Myocyte (in vitro differentiated cells): ENCODE measurements around the gene C11orf86. TPM values are rescaled to one million over a fixed set of nuclear protein-coding genes. Genes with fewer than 3 reads are reported as not detected.
"Not testable (repeated sequence)": the region's sequence is repeated elsewhere in the genome, so short reads cannot be mapped to it uniquely, and the experiment has no call there.

Experiments
- DNase-seq: peaks from one replicate; pipeline ENCODE4 v3.0.0-alpha.2; 2012; ENCODE audit warnings: low read depth
- total RNA-seq: library from RNA; depleted of rRNA; stranded (reverse); fragments of >200 nt; gene quantifications from 2 replicates; pipeline ENCODE4 v1.2.3, GENCODE V29; 2014

The C11orf86 gene
- total RNA-seq, 1 donor from 2014 or later = not detected

GRCh38 chr11:66988741-66989140 is 13.6 kb downstream of the C11orf86 start:
- DNase-seq = not testable (repeated sequence)

GRCh38 chr11:66989360-66989759 is 14.3 kb downstream of the C11orf86 start:
- not testable (repeated sequence) for DNase-seq

- DNase-seq = no peak
Observed at GRCh38 chr11:66992041-66992440, 16.9 kb downstream of the C11orf86 start.

DNA sequence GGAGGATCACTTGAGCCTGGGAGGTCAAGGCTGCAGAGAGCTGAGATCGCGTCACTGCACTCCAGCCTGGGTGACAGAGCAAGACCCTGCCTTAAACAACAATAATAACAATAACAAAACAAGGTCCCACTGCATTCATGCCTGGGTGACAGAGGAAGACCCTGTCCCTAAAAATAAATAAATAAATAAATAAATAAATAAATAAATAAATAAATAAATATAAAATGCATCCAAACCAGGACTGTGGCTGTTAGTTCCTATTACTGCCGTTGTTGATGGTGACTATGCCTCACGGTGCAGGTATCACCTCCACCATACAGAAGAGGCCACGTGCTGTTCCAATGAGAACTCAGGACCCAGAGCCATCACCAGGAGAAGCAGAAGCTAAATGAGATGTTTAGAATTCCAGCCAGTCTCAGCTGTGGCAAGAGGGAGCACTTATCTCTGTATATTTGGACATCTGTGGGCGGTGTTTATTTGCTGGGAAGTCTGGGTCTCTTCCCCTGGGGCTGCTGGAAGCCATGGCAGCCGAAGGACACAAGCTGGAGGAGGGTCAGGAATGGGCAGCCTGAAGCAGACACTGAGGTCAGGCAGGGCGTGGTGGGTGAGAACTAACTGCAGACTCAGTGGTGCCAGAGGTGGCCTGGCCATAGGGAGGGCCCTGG is 21.6 kb downstream of the C11orf86 start:
- peak; percentile 82 for DNase-seq

- no peak for DNase-seq
Observed at GRCh38 chr11:66999555-66999954, 24.5 kb downstream of the C11orf86 start.

- DNase-seq = no peak
Observed at GRCh38 chr11:67001332-67001731, 26.2 kb downstream of the C11orf86 start.

DNA sequence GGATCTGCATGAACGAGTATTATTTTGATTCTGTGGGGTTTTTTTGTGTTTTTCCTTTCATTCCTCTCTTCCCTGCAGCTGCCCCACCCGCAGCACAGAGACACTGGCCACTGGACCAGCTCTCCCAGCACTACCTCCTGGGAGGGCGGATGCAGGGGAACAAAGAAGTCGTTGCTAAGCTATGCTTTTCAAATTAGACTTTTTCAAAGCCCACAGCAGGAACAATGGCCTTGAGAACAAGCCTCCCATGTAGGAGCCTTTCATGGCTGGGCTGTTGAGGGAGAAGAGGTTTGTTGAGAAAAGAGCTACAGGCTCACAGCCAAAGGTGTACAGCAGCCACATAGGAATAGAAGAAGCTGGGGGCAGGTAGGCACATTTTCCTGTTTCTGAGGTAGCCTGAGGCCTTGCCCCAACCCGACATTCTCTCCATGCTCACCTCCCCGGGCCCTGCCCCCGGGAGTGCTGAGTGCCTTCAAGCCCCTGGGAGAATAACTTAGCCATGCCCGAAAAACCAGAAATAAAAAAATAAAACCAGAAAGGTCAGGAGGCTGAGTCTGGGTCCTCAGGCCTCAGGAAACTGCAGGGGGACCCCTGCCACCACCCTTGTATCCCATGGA is 27.3 kb downstream of the C11orf86 start:
- DNase-seq = no peak

DNA sequence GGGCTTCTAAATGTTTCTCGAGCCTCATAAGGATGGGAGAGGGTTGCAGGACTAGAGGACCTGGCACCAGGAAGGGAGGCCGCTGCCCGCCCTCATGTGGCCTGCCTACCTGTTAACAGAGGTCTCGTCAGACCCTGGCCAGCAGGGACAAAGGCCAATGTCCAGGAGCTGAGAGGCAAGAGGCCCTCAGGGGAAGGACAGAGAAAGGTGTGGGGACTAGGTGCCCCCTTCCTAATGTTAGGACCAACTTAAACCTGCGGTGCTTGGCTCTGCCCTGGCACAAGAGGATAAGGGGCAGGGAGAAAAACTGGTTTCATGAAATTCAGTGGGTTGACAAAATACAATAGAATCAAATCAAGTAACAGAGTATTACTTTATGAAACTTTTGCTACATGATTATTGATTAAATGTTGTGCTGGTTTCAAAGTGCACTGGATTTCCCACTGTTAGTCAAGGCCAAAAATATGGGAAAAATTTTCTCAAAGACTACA is 27.9 kb downstream of the C11orf86 start:
- DNase-seq = no peak

DNA sequence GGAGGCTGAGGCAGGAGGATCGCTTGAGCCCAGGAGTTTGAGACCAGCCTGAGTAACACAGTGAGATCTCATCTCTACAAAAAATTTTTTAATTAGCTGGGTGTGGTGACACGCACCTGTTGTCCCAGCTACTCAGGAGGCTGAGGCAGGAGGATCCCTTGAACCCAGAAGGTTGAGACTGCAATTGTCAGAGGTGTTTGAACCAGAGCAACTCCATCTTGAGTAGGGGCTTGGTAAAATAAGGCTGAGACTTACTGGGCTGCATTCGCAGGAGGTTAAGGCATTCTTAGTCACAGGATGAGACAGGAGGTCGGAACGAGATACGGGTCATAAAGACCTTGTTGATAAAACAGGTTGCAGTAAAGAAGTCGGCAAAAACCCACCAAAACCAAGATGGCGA is 30.1 kb downstream of the C11orf86 start:
- not testable (repeated sequence) for DNase-seq

- DNase-seq = no peak
Observed at GRCh38 chr11:67006029-67006884, 31.2 kb downstream of the C11orf86 start.

DNA sequence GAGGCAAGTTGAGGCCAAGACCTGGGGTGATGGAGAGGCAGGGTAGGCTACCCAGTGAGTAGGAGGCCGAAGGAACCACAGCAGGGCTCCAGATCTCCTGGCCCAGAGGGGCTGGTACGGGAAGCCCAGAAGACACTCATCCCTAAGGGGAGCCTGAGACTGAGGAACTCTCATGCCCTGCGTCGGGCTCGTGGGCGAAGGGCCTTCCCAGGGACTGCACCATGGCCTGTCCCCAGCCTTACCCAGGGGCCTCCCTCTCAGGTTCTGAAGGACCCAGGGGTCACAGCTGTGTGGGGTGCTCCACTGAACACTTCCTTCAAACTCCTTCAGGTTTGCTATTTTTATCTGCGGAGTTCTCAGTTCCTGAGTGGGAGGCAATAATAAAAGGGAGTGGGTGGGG is 32.0 kb downstream of the C11orf86 start:
- no peak for DNase-seq

GRCh38 chr11:67010296-67010905 is 35.3 kb downstream of the C11orf86 start:
- DNase-seq = peak; percentile 51

DNA sequence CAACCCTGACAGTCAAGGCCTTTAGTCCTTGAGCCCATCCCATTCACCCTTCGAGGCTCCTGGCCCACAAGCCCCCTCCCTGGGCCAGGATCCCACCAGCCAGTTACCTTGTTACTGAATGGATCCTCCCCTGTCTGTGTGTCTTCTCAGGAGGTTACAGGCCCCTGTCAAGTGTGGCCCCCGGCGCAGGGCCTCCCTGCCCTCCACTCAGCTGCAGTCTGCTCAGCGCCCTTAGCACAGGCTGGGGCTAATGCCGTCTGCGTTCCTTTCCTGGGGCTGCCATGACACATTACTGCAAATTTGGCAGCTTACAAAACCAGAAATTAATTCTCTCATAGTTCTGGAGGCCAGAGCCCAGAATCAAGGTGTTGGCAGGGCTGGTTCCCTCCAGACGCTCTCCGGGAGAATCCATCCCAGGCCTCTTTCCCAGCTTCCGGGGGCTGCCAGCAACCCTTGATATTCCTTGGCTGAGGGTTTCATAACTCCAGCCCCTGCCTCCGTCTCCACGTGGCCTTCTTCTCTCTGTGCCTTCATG is 38.5 kb downstream of the C11orf86 start:
- no peak for DNase-seq

DNA sequence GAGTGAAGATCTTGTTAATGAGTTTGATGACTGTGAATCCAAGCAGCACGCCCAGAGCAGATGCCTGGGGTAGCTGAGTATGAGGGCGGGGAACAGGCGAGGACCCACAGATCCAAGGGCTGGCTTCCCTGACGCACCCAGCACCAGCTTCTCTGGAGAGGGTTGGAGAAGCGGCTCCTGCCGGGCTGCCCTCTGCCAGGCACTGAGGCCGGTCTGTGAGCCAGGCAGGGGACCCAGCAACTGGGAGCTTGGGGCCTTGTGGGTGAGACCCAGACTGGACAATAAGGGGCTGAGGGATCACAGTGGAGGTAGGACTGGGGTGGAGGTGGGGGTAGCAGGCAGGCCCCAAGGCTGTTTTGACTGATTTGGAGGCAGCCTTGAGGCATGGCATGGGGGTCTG is 39.2 kb downstream of the C11orf86 start:
- DNase-seq = no peak

DNA sequence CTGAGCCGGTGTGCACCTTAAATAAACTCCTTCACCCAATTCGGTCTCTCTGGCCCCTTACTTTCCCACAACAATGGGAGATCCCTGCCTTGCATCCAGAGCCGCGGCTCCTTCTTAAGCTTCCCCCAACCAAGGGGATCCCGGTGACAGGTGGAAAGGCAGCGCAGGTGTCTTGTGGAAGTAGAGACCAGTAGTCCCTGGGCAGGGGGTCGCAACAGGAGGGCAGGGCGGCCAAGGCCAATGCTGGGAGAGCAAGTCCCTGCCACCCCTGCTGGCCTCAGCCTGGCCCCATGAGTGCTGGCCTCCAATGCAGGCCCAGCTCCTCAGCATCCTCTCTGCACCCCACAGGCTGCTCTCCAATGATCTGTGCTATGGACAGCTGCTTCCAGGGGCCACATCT is 39.9 kb downstream of the C11orf86 start:
- no peak for DNase-seq

DNA sequence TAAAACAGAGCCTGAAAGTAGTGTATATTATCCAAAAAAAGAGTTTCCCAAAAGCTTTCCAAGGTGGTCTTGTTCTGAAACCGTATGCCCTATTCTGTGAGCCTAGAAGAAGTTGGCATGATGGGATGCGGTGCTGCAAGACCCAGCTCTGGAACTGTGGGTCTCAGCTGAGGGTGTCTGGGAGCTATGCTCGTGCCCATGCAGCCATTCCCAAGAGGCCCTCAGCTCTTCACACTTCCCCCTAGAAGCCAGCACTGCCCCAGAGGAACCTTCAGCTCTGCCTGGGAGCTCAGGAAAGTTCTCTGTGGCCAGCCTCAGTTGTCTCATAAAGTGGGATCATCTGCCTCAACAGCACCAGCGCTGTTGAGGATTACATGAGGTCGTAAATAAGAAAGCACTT is 41.4 kb downstream of the C11orf86 start:
- DNase-seq = no peak

DNA sequence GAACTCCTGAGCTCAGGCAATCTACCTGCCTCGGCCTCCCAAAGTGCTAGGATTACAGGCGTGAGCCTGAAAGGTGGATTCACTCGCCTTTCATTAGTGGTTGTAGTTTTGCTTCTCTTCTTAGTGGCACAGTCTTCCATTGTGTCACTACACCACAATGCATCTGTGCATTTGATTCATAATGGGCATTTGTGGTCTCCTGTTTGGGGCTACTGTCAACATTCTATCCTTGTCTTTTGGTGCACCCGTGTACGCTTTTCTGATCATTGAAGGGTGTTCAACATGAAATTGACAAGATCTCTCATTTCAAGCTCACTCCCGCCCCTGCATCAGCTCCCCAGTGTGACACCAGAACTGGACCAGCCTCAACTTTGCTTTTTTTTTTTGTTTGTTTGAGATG is 45.8 kb downstream of the C11orf86 start:
- no peak for DNase-seq

DNA sequence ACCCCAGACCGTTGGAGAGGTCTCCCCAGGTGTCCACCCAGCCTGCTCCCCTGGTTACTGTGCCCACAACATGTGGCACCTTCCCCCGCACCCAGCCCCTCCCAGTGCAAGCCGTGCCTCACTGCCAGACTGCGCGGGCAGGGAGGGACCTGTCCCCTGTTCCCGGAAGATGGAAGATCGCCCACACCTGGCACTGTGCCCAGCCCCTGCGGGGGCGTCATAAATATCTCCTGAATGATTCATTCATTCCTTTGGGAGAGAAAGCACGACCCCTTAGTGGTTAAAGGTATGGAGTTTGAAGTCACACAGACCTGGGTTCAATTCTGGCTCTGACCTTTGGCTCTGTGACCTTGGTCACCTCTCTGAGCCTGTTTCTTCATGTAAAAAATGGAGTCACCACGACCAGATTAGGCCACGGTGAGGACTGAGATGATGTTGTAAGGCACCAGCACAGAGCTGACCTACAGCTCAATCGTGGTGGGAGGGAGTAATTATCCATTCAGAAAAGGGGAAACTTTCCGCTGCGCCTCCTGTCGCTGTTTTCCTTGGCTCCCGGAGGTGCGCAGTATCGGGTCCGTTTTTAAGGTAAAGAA is 47.3 kb downstream of the C11orf86 start:
- DNase-seq = no peak

DNA sequence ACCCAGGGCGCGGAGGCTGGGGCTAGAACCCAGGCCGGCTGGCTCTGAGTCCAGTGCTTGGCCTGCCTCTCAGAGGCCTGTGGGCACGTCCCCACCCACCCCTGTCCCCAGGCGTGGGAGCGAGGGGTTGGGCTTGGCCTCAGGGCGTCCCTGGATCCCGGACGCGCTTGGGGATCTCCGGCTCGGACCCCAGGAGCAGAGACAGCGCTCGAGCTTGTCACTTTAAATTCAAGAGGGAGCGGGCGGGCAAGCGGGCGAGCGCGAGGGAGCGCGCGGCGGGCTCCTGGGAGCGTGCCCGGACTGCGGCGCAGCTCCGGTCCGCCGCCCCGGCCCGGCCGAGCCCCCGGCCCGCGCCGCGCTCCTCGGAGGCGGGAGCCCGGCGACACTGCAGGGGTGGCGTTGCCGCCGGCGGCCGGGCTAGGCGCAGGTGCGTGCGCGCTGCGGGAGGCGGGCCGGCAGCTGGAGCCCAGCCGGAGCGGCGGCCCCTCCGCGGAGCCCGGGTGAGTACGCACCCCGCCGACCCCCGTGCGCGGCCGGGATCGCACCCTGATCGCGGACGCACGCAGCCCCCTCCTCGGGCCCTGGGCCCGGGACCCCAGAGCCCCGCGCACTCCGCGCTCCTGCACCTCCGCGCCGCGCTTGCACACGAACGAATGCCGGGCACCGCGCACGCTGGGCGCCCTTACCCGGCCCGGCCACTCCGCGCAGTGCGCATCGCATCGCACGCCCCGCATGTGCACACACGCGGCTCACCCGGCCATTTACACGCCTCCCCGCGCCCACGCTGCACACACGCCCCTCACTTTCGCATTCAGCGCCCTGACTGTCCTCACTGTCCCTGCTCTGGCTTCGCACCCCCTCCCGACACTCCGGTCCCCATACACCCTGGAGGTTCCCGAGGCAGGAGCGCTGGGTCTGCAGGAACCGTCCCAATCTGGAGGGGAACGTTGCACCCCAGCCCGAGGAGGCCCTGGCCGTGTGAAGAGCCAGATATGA is 48.2 kb downstream of the C11orf86 start, which contains the start of gene SYT12:
SYT12 (plus strand) TSS at position 174 of the 996 bp plus-strand sequence. CDS start 7,011 bp downstream, outside the sequence.
- DNase-seq = no peak

GRCh38 chr11:67023957-67024353 is 48.9 kb downstream of the C11orf86 start:
- DNase-seq = no peak
